ENCODE data around the gene NR5A2.

Gene NR5A2

DNA sequence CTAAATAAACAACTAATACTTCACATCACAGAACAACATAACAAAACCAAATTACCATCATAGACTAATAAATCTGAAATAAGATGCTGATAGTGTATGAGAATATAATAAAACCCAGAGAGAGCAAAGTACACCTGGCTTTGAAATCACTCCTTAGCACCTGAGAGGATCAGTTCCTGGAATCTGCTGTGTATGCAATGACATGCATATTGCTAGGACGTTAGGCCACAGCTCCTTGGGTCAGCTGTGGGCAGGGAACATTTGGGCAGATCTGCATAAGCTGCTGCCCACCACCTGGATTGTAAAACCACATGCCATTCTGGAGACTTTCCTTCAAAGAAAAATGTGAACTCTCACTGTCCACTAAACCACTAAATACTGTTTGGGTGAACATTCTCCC, 81.1 kb downstream of the NR5A2 start:
- Histone ChIP-seq H3K9me3 (ENCODE audit: control insufficient read depth in 1 of 2, low read length in 2 of 2) (no peaks in the 10 kb centered on the region), H3K4me3 (ENCODE audit: low read depth in 1 of 2, low read length in 2 of 2) (peak overlapping the region in 1 of 2 donors; percentile 29), H3K27ac (ENCODE audit: low read depth, low read length) (peak overlapping the region; percentile 5), H3K9ac (ENCODE audit: low read depth in 1 of 2, low read length in 2 of 2) (no peak overlapping the region), H3K4me1 (ENCODE audit: control insufficient read depth in 1 of 2, insufficient read depth in 2 of 2, low read length in 2 of 2) (peaks cover 35 to 64% of the 10 kb centered on the region in 2 donors), H3K27me3 (ENCODE audit: control insufficient read depth in 1 of 2, insufficient read depth in 2 of 2, low read length in 2 of 2) (no peaks in the 10 kb centered on the region), H3K36me3 (ENCODE audit: control insufficient read depth in 1 of 2, insufficient read depth in 2 of 2, low read length in 2 of 2) (no peaks in the 10 kb centered on the region)

DNA sequence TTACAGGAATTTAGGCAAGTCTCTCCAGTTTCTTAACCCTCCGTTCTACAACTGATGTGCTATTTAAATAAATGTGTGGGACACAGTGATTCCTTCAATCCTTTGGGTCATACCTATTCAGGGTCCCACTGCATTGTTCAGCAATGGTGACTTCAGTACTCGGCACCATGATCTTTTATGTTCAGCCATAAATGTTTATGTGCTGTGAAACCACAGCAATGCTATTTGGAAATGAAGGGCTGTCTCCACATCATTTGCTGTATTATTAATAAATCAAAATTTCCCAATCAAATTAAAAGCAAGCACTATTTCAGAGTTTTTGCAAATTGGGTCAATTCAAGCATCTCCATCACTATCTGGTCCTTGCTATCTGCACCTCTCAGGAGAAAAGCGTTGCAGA, 84.8 kb downstream of the NR5A2 start:
- no peaks in the 10 kb centered on the region for H3K9me3 ChIP-seq (ENCODE audit: control insufficient read depth in 1 of 2, low read length in 2 of 2)
- H3K27ac ChIP-seq (ENCODE audit: low read depth, low read length): no peak overlapping the region
- H3K27me3 ChIP-seq (ENCODE audit: control insufficient read depth in 1 of 2, insufficient read depth in 2 of 2, low read length in 2 of 2): no peaks in the 10 kb centered on the region
- H3K36me3 ChIP-seq (ENCODE audit: control insufficient read depth in 1 of 2, insufficient read depth in 2 of 2, low read length in 2 of 2): peaks cover 3% of the 10 kb centered on the region in 2 donors
- H3K4me3 ChIP-seq (ENCODE audit: low read depth in 1 of 2, low read length in 2 of 2): no peak overlapping the region
- peaks cover 32 to 69% of the 10 kb centered on the region in 2 donors for H3K4me1 ChIP-seq (ENCODE audit: control insufficient read depth in 1 of 2, insufficient read depth in 2 of 2, low read length in 2 of 2)
- no peak overlapping the region for H3K9ac ChIP-seq (ENCODE audit: low read depth in 1 of 2, low read length in 2 of 2)

DNA sequence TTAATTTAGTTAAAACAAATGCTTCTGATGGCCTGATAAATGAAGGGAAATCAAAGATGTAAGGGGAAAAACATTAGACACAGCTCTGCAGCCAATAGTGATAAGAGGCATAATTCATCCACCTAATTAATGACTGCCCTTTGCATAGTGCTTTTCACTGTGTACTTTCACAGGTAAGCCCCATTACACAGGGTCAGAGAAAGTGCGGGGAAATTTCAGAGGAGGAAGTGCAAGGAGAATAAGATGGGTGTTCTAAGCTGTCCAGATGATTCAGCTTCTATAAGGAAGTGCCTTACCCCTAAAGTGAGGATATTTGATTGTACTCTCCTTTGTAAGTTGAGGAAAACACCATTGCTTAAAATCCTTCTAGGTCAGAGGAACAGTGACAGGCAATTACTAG, 88.0 kb downstream of the NR5A2 start:
- H3K27me3 ChIP-seq (ENCODE audit: control insufficient read depth in 1 of 2, insufficient read depth in 2 of 2, low read length in 2 of 2): no peaks in the 10 kb centered on the region
- no peak overlapping the region for H3K27ac ChIP-seq (ENCODE audit: low read depth, low read length)
- peaks cover 3 to 7% of the 10 kb centered on the region in 2 donors for H3K36me3 ChIP-seq (ENCODE audit: control insufficient read depth in 1 of 2, insufficient read depth in 2 of 2, low read length in 2 of 2)
- H3K9ac ChIP-seq (ENCODE audit: low read depth in 1 of 2, low read length in 2 of 2): no peak overlapping the region
- H3K9me3 ChIP-seq (ENCODE audit: control insufficient read depth in 1 of 2, low read length in 2 of 2): no peaks in the 10 kb centered on the region
- H3K4me3 ChIP-seq (ENCODE audit: low read depth in 1 of 2, low read length in 2 of 2): no peak overlapping the region
- H3K4me1 ChIP-seq (ENCODE audit: control insufficient read depth in 1 of 2, insufficient read depth in 2 of 2, low read length in 2 of 2): peaks cover 11 to 46% of the 10 kb centered on the region in 2 donors

DNA sequence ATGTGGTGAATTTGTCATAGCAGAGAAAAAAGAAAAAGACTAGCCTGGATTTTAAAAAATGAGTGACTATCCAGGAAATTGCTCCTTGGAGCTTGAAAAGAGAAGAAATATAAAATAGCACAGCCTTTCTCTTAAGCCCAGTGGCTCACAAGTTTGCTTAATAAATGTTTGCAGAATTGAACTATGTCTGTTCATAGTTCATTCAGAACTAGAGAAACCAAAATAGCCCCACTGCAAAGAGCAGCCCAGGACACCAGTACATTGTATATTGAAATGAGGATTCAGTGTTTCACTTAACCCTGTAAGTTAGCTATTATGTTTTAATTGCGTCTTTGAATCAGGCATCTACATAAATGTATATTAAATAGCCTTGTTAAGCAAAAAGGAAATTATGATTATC, 88.8 kb downstream of the NR5A2 start:
- Histone ChIP-seq H3K9ac (ENCODE audit: low read depth in 1 of 2, low read length in 2 of 2) (no peak overlapping the region), H3K4me3 (ENCODE audit: low read depth in 1 of 2, low read length in 2 of 2) (no peak overlapping the region), H3K36me3 (ENCODE audit: control insufficient read depth in 1 of 2, insufficient read depth in 2 of 2, low read length in 2 of 2) (peaks cover 3 to 7% of the 10 kb centered on the region in 2 donors), H3K9me3 (ENCODE audit: control insufficient read depth in 1 of 2, low read length in 2 of 2) (no peaks in the 10 kb centered on the region), H3K4me1 (ENCODE audit: control insufficient read depth in 1 of 2, insufficient read depth in 2 of 2, low read length in 2 of 2) (peaks cover 11 to 43% of the 10 kb centered on the region in 2 donors), H3K27ac (ENCODE audit: low read depth, low read length) (no peak overlapping the region), H3K27me3 (ENCODE audit: control insufficient read depth in 1 of 2, insufficient read depth in 2 of 2, low read length in 2 of 2) (no peaks in the 10 kb centered on the region)

DNA sequence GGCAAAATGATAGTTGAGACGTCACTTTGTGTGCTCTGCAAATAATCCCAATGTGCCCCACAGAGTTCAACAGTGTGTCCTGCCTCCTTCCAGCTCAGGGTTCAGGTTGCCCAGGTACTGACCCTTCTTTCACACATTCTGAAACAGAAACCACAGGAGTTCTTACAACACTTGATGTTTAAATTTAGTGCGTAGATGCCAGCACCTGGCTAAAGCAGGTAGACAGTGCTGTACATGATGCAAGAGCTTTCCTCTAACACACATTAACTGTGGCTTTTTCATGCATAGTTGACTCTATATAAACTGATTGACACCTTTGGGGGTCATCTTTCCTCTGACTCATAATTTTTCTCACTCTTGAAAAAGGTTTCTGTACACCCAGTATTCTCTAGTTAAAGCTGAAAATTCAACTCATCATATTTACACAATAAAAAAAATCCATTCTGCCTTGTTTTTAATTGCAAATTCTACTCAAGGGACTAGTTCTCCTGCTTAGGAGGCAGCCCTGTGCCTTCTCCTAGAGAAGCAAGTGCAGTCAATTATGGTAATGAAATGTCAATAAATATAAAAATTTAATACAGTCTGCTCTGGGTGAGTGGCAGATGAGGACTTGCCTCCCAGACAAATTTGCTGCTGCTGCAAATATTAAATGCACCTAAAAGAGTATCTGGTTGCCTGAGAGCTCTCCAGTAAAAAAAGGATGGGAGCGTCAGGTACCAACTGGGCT, 91.4 kb downstream of the NR5A2 start:
- Histone ChIP-seq H3K4me3 (ENCODE audit: low read depth in 1 of 2, low read length in 2 of 2) (no peak overlapping the region), H3K9me3 (ENCODE audit: control insufficient read depth in 1 of 2, low read length in 2 of 2) (no peaks in the 10 kb centered on the region), H3K27ac (ENCODE audit: low read depth, low read length) (no peak overlapping the region), H3K4me1 (ENCODE audit: control insufficient read depth in 1 of 2, insufficient read depth in 2 of 2, low read length in 2 of 2) (peaks cover 11 to 22% of the 10 kb centered on the region in 2 donors), H3K9ac (ENCODE audit: low read depth in 1 of 2, low read length in 2 of 2) (no peak overlapping the region), H3K27me3 (ENCODE audit: control insufficient read depth in 1 of 2, insufficient read depth in 2 of 2, low read length in 2 of 2) (no peaks in the 10 kb centered on the region), H3K36me3 (ENCODE audit: control insufficient read depth in 1 of 2, insufficient read depth in 2 of 2, low read length in 2 of 2) (peaks cover 3 to 13% of the 10 kb centered on the region in 2 donors)

DNA sequence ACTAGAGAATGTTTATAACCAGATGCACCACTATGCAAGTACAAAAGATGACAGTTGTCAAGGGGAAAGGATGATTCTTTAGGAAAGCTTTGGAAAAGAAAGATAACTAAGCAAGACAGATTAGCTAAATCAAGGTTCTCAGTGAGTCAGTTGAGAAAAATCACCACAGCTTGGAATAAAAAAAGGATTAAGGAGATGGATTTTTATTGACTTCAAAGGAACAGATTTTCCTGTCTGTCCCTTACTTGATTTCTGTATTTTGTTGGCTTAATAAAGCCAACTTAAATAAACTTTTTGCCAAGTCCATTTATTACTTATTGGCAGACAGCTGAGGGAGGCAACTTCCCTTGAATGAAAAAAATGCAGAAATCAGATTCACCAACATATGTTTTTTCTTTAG, 93.9 kb downstream of the NR5A2 start:
- no peak overlapping the region for H3K4me3 ChIP-seq (ENCODE audit: low read depth in 1 of 2, low read length in 2 of 2)
- no peak overlapping the region for H3K9ac ChIP-seq (ENCODE audit: low read depth in 1 of 2, low read length in 2 of 2)
- H3K4me1 ChIP-seq (ENCODE audit: control insufficient read depth in 1 of 2, insufficient read depth in 2 of 2, low read length in 2 of 2): peaks cover 0 to 1% of the 10 kb centered on the region in 2 donors
- H3K36me3 ChIP-seq (ENCODE audit: control insufficient read depth in 1 of 2, insufficient read depth in 2 of 2, low read length in 2 of 2): peaks cover 0 to 10% of the 10 kb centered on the region in 2 donors
- no peak overlapping the region for H3K27ac ChIP-seq (ENCODE audit: low read depth, low read length)
- H3K9me3 ChIP-seq (ENCODE audit: control insufficient read depth in 1 of 2, low read length in 2 of 2): no peaks in the 10 kb centered on the region
- no peaks in the 10 kb centered on the region for H3K27me3 ChIP-seq (ENCODE audit: control insufficient read depth in 1 of 2, insufficient read depth in 2 of 2, low read length in 2 of 2)

DNA sequence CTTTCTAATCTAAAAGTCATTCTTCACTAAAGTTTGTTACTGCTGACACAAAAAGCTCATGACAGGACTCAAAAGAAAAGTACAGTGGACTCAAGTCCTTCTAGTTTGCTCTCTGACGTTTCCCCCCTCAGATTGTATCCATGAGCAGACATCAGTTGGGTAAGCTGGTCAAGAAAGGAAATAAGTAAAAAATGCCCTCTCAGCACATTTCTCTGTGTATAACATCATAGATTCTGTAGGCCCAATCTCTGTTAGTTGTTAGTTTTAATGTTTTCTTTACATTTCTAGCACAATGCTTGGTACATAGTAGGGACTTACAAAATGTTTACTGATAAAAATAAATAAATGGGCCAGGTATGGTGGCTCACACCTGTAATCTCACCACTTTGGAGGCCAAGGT, 96.8 kb downstream of the NR5A2 start:
- Histone ChIP-seq H3K9ac (ENCODE audit: low read depth in 1 of 2, low read length in 2 of 2) (no peak overlapping the region), H3K4me3 (ENCODE audit: low read depth in 1 of 2, low read length in 2 of 2) (no peak overlapping the region), H3K27ac (ENCODE audit: low read depth, low read length) (no peak overlapping the region), H3K9me3 (ENCODE audit: control insufficient read depth in 1 of 2, low read length in 2 of 2) (no peaks in the 10 kb centered on the region), H3K27me3 (ENCODE audit: control insufficient read depth in 1 of 2, insufficient read depth in 2 of 2, low read length in 2 of 2) (no peaks in the 10 kb centered on the region), H3K4me1 (ENCODE audit: control insufficient read depth in 1 of 2, insufficient read depth in 2 of 2, low read length in 2 of 2) (no peaks in the 10 kb centered on the region), H3K36me3 (ENCODE audit: control insufficient read depth in 1 of 2, insufficient read depth in 2 of 2, low read length in 2 of 2) (peaks cover 0 to 7% of the 10 kb centered on the region in 2 donors)

DNA sequence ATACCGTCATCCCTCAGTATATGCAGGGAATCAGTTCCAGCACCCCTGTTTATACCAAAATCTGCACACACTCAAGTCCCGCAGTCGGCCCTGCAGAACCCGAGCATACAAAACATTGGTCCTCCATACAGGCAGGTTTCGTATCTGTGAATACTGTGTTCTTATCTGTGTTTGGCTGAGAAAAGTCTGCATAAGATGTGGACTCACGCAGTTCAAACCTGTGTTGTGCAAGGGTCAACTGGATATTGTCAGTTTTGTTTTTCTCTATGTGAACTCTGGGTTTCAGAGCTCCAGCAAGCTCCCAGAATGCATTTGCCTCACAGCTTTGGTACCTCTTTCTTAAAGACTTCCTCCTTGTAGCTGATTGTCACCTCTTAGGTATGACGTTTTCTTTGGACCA, 100.6 kb downstream of the NR5A2 start:
- Histone ChIP-seq H3K36me3 (ENCODE audit: control insufficient read depth in 1 of 2, insufficient read depth in 2 of 2, low read length in 2 of 2) (peaks cover 0 to 9% of the 10 kb centered on the region in 2 donors), H3K9ac (ENCODE audit: low read depth in 1 of 2, low read length in 2 of 2) (no peak overlapping the region), H3K27me3 (ENCODE audit: control insufficient read depth in 1 of 2, insufficient read depth in 2 of 2, low read length in 2 of 2) (no peaks in the 10 kb centered on the region), H3K4me1 (ENCODE audit: control insufficient read depth in 1 of 2, insufficient read depth in 2 of 2, low read length in 2 of 2) (peaks cover 5 to 12% of the 10 kb centered on the region in 2 donors), H3K4me3 (ENCODE audit: low read depth in 1 of 2, low read length in 2 of 2) (no peak overlapping the region), H3K9me3 (ENCODE audit: control insufficient read depth in 1 of 2, low read length in 2 of 2) (no peaks in the 10 kb centered on the region), H3K27ac (ENCODE audit: low read depth, low read length) (no peak overlapping the region)

DNA sequence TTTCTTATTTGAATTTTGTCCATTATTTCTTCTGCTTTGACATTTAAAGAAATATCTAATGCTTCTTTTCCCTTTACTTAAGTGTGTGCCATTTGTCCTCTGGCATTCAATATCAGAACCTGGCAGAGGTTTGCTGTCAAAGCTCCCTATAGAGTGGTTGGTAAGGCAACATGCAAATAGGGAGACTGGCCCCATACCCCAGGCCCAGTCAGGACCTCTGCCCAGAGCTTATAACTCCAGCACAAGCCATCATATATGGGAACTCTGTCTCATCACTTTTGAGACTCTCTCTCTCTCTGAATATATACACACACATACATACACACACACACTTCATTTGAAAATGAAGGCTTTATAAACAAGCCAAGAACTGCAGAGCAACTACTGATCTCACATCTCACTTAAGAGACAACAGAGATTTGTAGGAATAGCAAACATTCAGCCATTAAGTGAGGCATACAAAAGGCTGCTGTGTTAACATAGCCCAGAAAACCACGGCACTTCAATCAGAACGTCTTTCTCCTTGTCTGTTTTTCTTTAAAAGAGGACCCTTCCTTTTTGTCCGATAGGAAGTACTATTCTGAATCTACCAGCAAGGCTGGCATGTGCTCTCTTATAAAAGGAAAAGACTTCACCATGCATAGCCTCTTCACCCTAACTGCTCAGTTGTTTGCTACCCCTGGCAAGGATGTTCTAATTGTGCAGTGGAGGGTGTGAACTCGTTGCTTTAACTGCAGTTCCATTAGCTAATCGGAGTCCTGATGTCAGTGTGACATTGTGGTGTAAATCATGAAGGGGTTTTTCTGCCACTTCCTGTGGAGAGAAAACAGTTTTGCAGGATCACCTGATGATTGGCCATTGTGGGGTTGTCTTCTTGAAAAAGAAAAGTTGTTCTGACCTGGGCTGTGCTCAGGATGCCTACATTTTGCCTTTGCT, 101.7 kb downstream of the NR5A2 start:
- Histone ChIP-seq H3K27ac (ENCODE audit: low read depth, low read length) (no peak overlapping the region), H3K36me3 (ENCODE audit: control insufficient read depth in 1 of 2, insufficient read depth in 2 of 2, low read length in 2 of 2) (peaks cover 0 to 5% of the 10 kb centered on the region in 2 donors), H3K27me3 (ENCODE audit: control insufficient read depth in 1 of 2, insufficient read depth in 2 of 2, low read length in 2 of 2) (no peaks in the 10 kb centered on the region), H3K4me1 (ENCODE audit: control insufficient read depth in 1 of 2, insufficient read depth in 2 of 2, low read length in 2 of 2) (peaks cover 5 to 12% of the 10 kb centered on the region in 2 donors), H3K9me3 (ENCODE audit: control insufficient read depth in 1 of 2, low read length in 2 of 2) (no peaks in the 10 kb centered on the region), H3K9ac (ENCODE audit: low read depth in 1 of 2, low read length in 2 of 2) (no peak overlapping the region), H3K4me3 (ENCODE audit: low read depth in 1 of 2, low read length in 2 of 2) (no peak overlapping the region)

DNA sequence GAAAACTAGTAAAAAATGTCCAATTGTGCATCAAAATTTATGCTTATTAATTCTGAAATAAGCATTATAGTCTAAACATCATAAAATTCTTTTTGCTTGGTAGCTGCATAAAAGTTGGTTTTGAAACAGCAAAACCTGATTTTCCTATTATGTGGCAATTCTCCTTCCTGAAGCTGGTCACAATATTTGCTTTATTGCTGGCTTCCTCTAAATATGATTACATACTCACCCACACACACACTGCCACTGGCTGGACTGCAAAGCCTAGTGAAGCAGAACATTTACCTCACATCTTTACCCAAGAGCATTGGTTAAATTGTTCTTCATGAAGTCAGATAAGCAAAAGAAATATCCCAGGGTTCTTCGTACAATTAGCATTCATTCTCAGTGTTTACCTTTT, 103.0 kb downstream of the NR5A2 start:
- H3K27ac ChIP-seq (ENCODE audit: low read depth, low read length): no peak overlapping the region
- no peaks in the 10 kb centered on the region for H3K9me3 ChIP-seq (ENCODE audit: control insufficient read depth in 1 of 2, low read length in 2 of 2)
- H3K4me3 ChIP-seq (ENCODE audit: low read depth in 1 of 2, low read length in 2 of 2): no peak overlapping the region
- H3K27me3 ChIP-seq (ENCODE audit: control insufficient read depth in 1 of 2, insufficient read depth in 2 of 2, low read length in 2 of 2): no peaks in the 10 kb centered on the region
- peaks cover 0 to 5% of the 10 kb centered on the region in 2 donors for H3K36me3 ChIP-seq (ENCODE audit: control insufficient read depth in 1 of 2, insufficient read depth in 2 of 2, low read length in 2 of 2)
- no peak overlapping the region for H3K9ac ChIP-seq (ENCODE audit: low read depth in 1 of 2, low read length in 2 of 2)
- H3K4me1 ChIP-seq (ENCODE audit: control insufficient read depth in 1 of 2, insufficient read depth in 2 of 2, low read length in 2 of 2): peaks cover 5 to 12% of the 10 kb centered on the region in 2 donors

Measured in duodenal mucosa (tissue), 2 donors.